Measurements from ENCODE around the gene ASXL1. TPM values are rescaled to one million over a fixed set of nuclear protein-coding genes. Genes with fewer than 3 reads are reported as not detected.

Gene ASXL1
- total and polyA plus RNA-seq, 9 of the 15 experiments (the other 6 are each of a cell fraction or from before 2014, with no cell fraction given), result 6.5 to 65.3 (median 32.3) TPM

DNA sequence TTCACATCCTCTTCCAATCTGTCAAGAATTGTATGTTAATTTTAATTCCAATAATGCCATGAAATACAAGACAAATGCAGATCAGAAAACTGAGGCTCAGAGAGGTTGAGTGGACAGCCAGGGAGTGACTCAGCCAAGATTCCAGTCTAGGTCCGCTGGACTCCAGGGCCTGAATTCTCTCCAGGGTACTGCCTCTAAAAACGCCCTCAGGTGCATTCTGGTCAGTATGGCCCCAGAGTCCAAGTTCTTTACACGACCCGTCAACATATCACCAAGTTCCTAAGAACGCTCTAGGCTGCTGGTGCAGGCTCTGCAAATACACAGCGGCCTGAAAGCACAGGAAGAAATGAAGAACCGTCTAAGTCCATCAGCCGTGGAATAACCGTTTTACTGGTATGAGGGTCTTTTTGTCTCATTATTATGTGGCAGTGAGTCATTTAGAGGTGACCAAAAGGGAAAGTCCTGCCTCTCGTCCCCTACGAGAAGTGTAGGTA, 709 bp upstream of the ASXL1 start (continued):
- TF ChIP-seq, protein P1, sequence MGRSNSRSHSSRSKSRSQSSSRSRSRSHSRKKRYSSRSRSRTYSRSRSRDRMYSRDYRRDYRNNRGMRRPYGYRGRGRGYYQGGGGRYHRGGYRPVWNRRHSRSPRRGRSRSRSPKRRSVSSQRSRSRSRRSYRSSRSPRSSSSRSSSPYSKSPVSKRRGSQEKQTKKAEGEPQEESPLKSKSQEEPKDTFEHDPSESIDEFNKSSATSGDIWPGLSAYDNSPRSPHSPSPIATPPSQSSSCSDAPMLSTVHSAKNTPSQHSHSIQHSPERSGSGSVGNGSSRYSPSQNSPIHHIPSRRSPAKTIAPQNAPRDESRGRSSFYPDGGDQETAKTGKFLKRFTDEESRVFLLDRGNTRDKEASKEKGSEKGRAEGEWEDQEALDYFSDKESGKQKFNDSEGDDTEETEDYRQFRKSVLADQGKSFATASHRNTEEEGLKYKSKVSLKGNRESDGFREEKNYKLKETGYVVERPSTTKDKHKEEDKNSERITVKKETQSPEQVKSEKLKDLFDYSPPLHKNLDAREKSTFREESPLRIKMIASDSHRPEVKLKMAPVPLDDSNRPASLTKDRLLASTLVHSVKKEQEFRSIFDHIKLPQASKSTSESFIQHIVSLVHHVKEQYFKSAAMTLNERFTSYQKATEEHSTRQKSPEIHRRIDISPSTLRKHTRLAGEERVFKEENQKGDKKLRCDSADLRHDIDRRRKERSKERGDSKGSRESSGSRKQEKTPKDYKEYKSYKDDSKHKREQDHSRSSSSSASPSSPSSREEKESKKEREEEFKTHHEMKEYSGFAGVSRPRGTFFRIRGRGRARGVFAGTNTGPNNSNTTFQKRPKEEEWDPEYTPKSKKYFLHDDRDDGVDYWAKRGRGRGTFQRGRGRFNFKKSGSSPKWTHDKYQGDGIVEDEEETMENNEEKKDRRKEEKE (IDR thresholded peaks at IDR 0.05; ENCODE audit: borderline replicate concordance in 1 of 2, control insufficient read depth in 1 of 2, low read depth in 2 of 2, low read length in 1 of 2), result no peak
- TF ChIP-seq, protein P2, sequence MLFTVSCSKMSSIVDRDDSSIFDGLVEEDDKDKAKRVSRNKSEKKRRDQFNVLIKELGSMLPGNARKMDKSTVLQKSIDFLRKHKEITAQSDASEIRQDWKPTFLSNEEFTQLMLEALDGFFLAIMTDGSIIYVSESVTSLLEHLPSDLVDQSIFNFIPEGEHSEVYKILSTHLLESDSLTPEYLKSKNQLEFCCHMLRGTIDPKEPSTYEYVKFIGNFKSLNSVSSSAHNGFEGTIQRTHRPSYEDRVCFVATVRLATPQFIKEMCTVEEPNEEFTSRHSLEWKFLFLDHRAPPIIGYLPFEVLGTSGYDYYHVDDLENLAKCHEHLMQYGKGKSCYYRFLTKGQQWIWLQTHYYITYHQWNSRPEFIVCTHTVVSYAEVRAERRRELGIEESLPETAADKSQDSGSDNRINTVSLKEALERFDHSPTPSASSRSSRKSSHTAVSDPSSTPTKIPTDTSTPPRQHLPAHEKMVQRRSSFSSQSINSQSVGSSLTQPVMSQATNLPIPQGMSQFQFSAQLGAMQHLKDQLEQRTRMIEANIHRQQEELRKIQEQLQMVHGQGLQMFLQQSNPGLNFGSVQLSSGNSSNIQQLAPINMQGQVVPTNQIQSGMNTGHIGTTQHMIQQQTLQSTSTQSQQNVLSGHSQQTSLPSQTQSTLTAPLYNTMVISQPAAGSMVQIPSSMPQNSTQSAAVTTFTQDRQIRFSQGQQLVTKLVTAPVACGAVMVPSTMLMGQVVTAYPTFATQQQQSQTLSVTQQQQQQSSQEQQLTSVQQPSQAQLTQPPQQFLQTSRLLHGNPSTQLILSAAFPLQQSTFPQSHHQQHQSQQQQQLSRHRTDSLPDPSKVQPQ (CRISPR knock-in tag; IDR thresholded peaks at IDR 0.05; ENCODE audit: borderline replicate concordance), result no peak
- TF ChIP-seq ZNF253 (CRISPR knock-in tag; conservative IDR thresholded peaks at IDR 0.05), result no peak
- no peak for TF ChIP-seq MCM5 (IDR thresholded peaks at IDR 0.05; ENCODE audit: low read depth)
- TF ChIP-seq NR4A1 (CRISPR knock-in tag; IDR thresholded peaks at IDR 0.05), result no peak
- no peak for TF ChIP-seq NR4A1 (tag; IDR thresholded peaks at IDR 0.05)
- no peak for TF ChIP-seq ZNF134 (CRISPR knock-in tag; conservative IDR thresholded peaks at IDR 0.05)
- TF ChIP-seq, protein P3, sequence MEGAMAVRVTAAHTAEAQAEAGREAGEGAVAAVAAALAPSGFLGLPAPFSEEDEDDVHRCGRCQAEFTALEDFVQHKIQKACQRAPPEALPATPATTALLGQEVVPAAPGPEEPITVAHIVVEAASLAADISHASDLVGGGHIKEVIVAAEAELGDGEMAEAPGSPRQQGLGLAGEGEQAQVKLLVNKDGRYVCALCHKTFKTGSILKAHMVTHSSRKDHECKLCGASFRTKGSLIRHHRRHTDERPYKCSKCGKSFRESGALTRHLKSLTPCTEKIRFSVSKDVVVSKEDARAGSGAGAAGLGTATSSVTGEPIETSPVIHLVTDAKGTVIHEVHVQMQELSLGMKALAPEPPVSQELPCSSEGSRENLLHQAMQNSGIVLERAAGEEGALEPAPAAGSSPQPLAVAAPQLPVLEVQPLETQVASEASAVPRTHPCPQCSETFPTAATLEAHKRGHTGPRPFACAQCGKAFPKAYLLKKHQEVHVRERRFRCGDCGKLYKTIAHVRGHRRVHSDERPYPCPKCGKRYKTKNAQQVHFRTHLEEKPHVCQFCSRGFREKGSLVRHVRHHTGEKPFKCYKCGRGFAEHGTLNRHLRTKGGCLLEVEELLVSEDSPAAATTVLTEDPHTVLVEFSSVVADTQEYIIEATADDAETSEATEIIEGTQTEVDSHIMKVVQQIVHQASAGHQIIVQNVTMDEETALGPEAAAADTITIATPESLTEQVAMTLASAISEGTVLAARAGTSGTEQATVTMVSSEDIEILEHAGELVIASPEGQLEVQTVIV (CRISPR knock-in tag; IDR thresholded peaks at IDR 0.05; ENCODE audit: borderline replicate concordance), result no peak
- TF ChIP-seq MTA3 (IDR thresholded peaks at IDR 0.05; ENCODE audit: borderline replicate concordance), result peak; percentile 39; the same call in 1 of the 2 replicates
- TF ChIP-seq KDM5B (IDR thresholded peaks at IDR 0.05; ENCODE audit: insufficient replicate concordance, low read depth, low read length), result no peak
- TF ChIP-seq, protein P4, sequence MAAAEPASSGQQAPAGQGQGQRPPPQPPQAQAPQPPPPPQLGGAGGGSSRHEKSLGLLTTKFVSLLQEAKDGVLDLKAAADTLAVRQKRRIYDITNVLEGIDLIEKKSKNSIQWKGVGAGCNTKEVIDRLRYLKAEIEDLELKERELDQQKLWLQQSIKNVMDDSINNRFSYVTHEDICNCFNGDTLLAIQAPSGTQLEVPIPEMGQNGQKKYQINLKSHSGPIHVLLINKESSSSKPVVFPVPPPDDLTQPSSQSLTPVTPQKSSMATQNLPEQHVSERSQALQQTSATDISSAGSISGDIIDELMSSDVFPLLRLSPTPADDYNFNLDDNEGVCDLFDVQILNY (CRISPR knock-in tag; IDR thresholded peaks at IDR 0.05), result no peak
- TF ChIP-seq RHOXF2B (CRISPR knock-in tag; conservative IDR thresholded peaks at IDR 0.05), result no peak
- no peak for TF ChIP-seq ZBTB8A (IDR thresholded peaks at IDR 0.05; ENCODE audit: partially characterized antibody)
- no peak for TF ChIP-seq MXI1 (IDR thresholded peaks at IDR 0.05; ENCODE audit: low read depth, low read length)
- TF ChIP-seq ATF1 (CRISPR knock-in tag; IDR thresholded peaks at IDR 0.05), result no peak
- TF ChIP-seq ATF1 (tag; IDR thresholded peaks at IDR 0.05), result no peak
- no peak for TF ChIP-seq NELFE (IDR thresholded peaks at IDR 0.05; ENCODE audit: insufficient read depth, insufficient read length)
- no peak for TF ChIP-seq PTBP1 (IDR thresholded peaks at IDR 0.05; ENCODE audit: low read depth, low read length)
- no peak for TF ChIP-seq RBM22 (IDR thresholded peaks at IDR 0.05; ENCODE audit: low read depth, low read length, poor library complexity, severe bottlenecking)
